G401.6 (cell line): ENCODE measurements around the gene SERGEF.

Source experiments
- FAIRE-seq: peaks from 2 replicates; lab custom pipeline; 2012; peaks lifted over from hg19 to GRCh38; lab: Jason Lieb, UNC

The SERGEF gene

DNA sequence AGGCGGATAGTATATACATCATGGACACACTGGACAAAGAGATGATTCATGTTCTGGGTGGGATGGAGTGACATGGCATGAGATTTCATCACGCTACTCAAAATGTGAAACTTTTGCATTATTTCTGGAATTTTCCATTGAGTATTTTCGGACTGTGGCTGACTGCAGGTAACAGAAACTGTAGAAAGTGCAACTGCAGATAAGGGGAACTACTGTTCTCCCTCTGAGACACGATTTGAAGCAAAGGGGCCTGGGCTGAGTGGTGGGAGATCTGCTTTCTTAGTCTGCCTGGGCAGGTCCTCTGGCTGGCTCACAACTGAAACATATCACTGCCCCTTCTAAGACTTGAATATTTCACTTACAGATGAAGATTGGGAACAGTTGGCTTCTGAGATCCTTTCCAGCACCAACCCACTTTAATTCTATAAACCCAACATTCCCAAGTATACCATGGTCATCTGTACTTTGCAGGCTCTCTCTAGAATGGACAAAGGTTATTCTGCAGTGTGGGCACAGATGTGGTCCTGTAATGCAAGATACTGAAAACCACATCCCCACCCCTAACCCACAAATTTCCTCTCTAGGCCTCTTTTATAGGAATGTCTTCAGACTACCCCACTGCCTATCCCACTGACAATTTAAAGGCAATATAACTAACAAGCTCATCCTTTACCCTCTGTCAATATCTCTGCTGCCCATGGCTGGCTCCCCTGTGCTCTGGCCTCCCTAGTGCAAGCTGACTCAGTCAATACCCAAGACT lies 157.1 kb downstream of the SERGEF start:
- no peak for FAIRE-seq

GRCh38 chr11:17853280-17853679 lies 159.6 kb downstream of the SERGEF start:
- no peak for FAIRE-seq

GRCh38 chr11:17852246-17852645 lies 160.6 kb downstream of the SERGEF start:
- FAIRE-seq = no peak

DNA sequence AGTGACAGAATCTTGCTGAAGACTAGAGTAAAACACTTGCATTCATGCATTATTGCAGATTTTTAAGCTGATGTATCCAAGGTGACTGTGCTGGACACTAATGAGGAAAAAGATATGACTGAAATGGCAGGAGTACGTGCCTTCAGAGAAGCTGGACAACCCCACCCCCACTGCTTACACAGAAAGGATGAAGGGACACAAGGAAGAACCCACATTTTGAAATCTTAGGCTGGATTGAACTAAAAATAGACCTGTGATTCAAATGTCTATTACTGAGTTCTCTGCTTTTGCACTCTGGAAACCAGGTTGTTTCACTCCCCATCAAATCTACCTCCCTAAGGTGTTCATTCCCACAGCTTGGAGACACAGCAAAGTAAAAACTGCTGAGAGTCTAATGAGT lies 161.2 kb downstream of the SERGEF start:
- no peak for FAIRE-seq

GRCh38 chr11:17850336-17850735 lies 162.5 kb downstream of the SERGEF start:
- FAIRE-seq = no peak

GRCh38 chr11:17848715-17849114 lies 164.1 kb downstream of the SERGEF start:
- no peak for FAIRE-seq

DNA sequence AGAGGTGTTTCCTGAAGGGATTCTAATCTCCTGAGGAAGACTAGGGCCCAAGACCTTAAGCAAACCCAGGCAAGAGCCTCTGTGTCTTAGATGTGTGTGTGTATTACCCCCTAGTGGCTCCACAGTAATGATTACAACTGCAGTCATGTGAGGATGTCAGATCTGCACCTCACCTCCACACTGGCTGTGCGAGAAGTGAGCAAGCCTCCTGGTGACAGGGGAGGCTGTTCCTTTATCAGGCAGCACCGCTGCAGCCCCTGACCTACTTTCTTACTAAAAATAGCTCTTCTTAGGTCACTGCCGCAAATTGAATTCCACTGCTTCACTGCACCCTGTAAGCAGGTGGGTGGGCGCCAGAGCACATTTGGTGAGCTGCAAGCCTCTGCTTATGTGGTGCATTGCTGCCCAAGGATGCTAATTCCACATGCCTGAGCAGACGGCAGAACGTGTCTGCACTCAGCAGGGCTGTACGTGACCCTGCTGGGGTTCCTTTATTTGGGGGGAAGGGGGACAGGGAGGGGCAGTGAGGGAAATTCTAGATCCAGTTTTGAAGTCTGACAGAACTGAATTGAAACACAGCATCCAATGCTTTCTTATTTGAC lies 165.9 kb downstream of the SERGEF start:
- FAIRE-seq = no peak

DNA sequence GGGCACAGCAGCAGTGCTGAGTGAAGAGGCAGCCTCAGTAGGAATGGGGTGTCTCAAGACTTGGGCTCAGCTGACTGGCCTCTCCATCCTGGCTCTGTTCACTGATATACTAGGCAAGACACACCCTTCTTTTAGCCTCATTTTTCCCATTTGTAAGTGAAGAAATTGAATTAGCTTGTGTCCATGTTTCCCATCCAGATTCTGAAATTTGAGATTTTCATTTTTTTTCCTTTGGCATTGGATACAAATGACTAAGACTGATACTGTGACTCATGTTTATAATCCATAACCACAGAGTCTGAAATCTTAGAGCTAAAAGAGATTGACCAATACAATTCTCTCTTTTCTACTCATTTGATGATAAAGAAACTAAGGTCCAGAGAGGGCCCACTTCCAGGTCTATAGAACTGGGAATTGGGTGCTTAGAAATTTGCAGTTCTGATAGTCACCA lies 167.4 kb downstream of the SERGEF start:
- no peak for FAIRE-seq

DNA sequence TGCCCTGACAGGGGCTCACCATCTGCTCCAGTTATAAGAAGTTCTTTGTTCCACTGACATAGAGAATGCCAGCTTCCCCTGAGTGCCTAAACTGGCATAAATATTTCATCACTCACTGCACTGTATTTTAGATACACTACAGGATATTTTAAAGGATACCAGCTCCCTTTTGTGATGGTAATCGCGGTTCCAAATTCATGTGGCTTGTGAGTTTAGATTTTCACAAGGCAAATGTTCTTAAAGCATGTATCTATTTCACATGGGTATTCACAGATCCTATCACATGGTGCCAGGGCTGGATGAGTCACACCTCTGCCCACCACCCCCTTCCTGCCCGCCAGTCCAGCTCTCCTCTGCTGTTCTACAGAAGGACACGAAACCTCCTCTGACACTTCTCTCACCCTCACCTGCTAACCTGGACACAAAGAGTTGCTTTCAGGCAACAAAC lies 172.7 kb downstream of the SERGEF start:
- no peak for FAIRE-seq

- FAIRE-seq = no peak
Measured at GRCh38 chr11:17839450-17839849, 173.4 kb downstream of the SERGEF start.

DNA sequence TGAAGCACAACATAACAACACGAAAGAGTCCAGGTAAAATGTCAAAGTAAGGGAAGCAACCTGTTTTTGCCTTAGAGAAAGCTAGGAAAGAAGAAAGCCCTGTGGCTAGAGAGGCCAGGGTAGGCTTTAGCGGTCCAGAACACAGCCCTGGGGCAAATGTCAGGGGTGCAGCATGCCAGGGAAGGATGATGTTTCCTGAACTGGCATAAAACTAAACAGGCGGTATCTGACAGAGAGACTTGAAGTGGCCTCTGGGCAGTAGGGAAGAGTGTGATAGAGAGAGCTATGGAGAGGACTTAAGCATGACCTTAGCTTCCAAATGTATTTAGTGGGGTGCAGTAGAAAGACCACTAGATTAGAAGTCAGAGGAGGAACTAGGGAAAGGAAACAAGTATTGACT lies 174.7 kb downstream of the SERGEF start:
- no peak for FAIRE-seq

DNA sequence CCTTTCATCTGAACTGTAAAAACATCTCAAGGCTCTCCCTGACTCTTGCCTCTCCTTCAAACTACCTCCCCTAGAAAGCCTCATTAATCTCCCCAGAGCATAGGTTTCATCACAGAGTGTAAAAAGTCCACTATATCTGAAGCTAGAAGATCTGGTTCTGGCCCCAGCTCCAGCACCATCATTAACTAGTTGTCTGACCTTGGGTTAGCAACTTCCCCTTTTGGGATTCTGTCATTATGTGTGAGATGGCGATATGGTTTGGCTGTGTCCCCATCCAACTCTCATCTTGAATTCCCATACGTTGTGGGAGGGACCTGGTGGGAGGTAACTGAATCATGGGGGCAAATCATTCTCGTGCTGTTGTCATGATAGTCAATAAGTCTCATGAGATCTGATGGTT lies 181.0 kb downstream of the SERGEF start:
- FAIRE-seq = no peak

DNA sequence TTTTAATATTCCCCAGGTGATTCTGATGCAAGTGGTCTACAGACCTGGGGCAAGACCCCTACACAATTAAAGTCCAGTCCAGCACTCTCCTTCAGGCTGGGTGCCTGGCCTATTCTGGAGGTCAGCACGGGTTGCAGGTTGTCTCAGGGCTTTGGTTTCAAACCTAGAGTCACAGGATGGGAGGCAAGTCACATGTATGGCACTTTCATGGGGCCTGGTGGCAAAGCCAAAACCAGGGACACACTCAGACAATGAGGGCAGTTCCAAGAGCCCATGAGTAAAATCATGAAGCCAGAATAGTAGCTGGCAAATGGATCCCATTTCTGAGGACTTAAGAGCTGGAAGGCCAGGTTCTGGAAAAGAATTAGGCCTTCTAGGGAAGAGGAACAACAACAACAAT lies 181.6 kb downstream of the SERGEF start:
- FAIRE-seq = no peak

GRCh38 chr11:17828311-17828751 lies 184.5 kb downstream of the SERGEF start:
- FAIRE-seq = no peak

GRCh38 chr11:17827006-17827405 lies 185.8 kb downstream of the SERGEF start:
- FAIRE-seq = no peak

DNA sequence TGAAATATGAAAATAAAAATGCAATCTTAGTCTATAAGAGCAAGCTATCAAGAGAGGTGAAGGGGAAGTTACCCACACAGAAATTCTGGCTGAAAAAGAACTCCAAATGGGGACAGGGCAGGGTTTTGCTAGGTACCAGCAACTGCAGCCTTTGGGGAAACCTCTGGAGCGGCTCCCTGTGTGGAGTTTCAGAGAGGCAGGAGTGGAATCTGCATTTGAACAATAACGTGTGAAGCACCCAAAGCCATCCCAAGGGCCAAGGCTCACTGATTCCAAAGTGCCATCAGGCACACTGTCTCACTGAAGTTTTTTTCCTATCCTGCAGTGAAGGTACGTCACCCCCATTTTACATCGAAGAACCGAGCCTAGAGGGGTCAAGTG lies 190.5 kb downstream of the SERGEF start:
- FAIRE-seq = no peak

DNA sequence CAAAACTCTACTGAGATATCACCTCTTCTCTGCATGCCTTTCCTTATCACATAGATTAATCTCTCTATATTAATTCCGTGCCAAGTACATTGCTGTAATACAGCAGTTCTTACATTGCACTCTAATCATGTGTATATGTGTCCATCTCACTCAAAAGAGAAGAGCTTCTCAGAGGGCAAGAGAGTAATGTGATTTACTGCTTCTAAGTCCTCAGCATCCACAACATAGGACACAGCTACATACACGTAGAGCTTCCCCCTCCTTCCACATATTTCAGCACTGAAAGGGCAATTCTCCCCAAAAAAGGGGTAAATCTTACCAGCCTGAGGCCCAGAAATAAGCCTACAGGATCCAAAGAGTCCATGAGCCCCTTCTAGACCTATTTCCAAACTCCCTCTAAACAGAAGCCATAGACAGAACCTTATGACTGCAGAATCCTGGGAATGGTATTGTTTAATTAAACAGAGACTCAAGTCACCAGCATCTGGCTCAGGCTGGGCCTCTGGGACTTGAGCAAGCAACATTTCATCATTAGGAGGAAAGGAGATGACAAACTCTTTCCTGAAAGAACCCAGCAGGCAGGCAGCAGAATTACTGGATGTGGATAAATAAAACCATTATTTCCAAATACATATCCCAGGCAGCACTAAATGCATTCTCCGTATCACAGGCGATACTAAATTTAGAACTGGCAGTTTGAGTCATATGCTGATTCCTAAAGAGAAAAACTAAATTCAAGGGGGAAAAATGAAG lies 191.0 kb downstream of the SERGEF start:
- FAIRE-seq = no peak

DNA sequence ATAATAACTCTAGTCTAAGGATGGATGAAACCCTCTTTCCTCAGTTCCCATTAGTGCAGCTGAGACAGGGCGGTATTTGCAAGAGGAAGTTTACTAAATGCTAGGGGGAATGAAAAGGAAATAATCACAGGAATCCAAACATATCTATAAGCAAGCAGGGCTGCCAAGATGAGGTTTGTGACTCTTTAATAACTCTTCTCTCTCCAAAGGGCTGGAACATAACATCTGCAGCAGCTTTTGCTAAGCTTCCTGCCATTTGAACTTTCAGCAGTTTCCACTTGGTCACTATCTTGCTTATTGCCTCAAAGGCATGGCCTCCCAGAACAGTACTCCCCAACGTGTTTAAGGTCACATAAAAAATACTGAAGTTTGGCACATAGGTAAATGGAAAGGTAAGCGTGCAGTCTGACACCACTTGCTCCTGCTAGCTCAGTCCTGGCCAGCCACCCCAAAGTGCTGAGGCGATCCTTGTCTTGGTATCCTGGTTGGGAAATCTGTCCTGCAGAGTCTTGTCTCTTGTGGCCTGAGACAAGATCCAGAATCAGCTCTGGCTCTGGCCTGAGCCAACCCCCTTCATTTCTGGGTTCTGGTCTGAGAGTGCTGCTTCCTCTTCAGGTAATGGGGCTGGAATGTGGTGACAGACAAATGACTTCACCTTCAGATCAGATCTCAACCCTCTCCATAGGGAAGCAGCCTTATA lies 196.5 kb downstream of the SERGEF start:
- FAIRE-seq = no peak

GRCh38 chr11:17814546-17814945 lies 198.3 kb downstream of the SERGEF start:
- no peak for FAIRE-seq

GRCh38 chr11:17813391-17814059 lies 199.3 kb downstream of the SERGEF start:
- FAIRE-seq = no peak

DNA sequence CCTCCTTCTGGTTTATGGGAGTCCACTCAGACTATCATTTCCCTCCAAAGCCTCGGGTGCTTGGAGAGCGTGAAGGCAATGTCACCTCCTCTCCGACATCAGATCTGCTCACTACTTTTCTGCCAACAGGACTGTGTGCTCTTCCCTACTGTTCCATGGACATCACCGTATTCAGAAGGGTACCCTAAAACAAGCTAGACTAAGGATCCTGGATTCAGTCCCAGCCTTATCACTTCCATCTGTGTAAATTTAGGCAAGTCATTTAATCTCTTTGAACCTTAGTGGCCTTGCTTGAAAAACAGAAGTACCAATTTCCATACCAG lies 200.0 kb downstream of the SERGEF start:
- FAIRE-seq = no peak
